GDM1 (cell line): ENCODE results near the gene CD55.

ENCODE experiments used
- DNase-seq: peaks from one replicate; lab custom pipeline; 2025; lab: John Stamatoyannopoulos, UW

CD55 gene

GRCh38 chr1:207362962-207363860 lies 41.7 kb downstream of the CD55 start:
- DNase-seq = peak; percentile 16

- DNase-seq = no peak
Observed at GRCh38 chr1:207363871-207364270, 42.4 kb downstream of the CD55 start.

GRCh38 chr1:207364614-207365013 lies 43.1 kb downstream of the CD55 start:
- no peak for DNase-seq

- no peak for DNase-seq
Observed at GRCh38 chr1:207365063-207365462, 43.6 kb downstream of the CD55 start.

GRCh38 chr1:207366022-207366421 lies 44.5 kb downstream of the CD55 start:
- no peak for DNase-seq

GRCh38 chr1:207388721-207389120 lies 67.2 kb downstream of the CD55 start:
- no peak for DNase-seq

- DNase-seq = no peak
Observed at GRCh38 chr1:207389728-207390464, 68.4 kb downstream of the CD55 start.

GRCh38 chr1:207393610-207394009 lies 72.1 kb downstream of the CD55 start:
- no peak for DNase-seq

- no peak for DNase-seq
Observed at GRCh38 chr1:207396168-207396746, 74.8 kb downstream of the CD55 start.

- DNase-seq = no peak
Observed at GRCh38 chr1:207397525-207397926, 76.0 kb downstream of the CD55 start.

GRCh38 chr1:207398986-207399385 lies 77.5 kb downstream of the CD55 start:
- no peak for DNase-seq

- DNase-seq = no peak
Observed at GRCh38 chr1:207401578-207401977, 80.1 kb downstream of the CD55 start.

- no peak for DNase-seq
Observed at GRCh38 chr1:207402744-207403143, 81.3 kb downstream of the CD55 start.

GRCh38 chr1:207404849-207405525 lies 83.5 kb downstream of the CD55 start:
- peak; percentile 26 for DNase-seq

GRCh38 chr1:207405814-207406213 lies 84.3 kb downstream of the CD55 start:
- no peak for DNase-seq

- DNase-seq = no peak
Observed at GRCh38 chr1:207407655-207408260, 86.3 kb downstream of the CD55 start.
